Measurements from ENCODE around the gene CHRNA7. TPM values are rescaled to one million over a fixed set of nuclear protein-coding genes. Genes with fewer than 3 reads are reported as not detected.

Gene CHRNA7
- total and polyA plus RNA-seq, 9 of the 15 experiments (the other 6 are each of a cell fraction or from before 2014, with no cell fraction given): 0.04 TPM; not detected in 8

DNA sequence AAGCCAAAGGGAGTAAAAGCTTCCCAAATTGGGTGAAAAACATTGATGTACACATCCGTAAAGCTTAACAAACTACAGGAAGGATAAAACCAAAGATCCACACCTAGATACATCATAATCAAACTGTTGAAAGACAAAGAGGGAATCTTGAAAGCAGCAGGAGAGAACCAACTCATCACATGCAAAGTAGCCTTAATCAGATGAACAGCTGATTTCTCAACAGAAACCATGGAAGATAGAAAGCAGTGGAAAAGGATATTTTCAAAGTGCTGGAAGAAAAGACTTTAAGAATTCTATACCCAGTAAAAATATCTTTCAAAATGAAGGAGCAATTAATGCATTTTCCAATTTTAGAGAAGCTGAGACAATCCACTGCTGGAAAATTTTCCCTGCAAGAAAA, 36.8 kb downstream of the CHRNA7 start:
- POLR2A ChIA-PET: no interaction called here

More for the DNA sequence above, 36.8 kb downstream of the CHRNA7 start:
- Histone ChIP-seq H3K4me3 (no peak overlapping the region), H3K4me2 (ENCODE audit: insufficient read depth, low read length) (no peak overlapping the region), H3K9me1 (ENCODE audit: control insufficient read depth, insufficient read depth, low read length) (no peaks in the 10 kb centered on the region), H3K9me3 (replicated peaks; ENCODE audit: control insufficient read depth, insufficient read depth, low read depth, low read length) (0 out of 2 replicates have a peak, but pooled peaks cover 2% of the 10 kb centered on the region), H3K36me3 (ENCODE audit: control insufficient read depth, insufficient read depth, low read length) (no peaks in the 10 kb centered on the region), H4K20me1 (replicated peaks; ENCODE audit: control insufficient read depth, insufficient read depth, low read length) (no peaks in the 10 kb centered on the region), H3K79me2 (ENCODE audit: control insufficient read depth, insufficient read depth, low read length) (no peaks in the 10 kb centered on the region), H3K9ac (ENCODE audit: insufficient read depth in 1 of 2, low read depth in 2 of 2, low read length in 2 of 2) (no peak overlapping the region), H3K27me3 (ENCODE audit: control insufficient read depth in 2 of 2, insufficient read depth in 2 of 2, low read length in 2 of 2) (no peaks in the 10 kb centered on the region), H3K27ac (ENCODE audit: extremely low read depth, low read depth, low read length) (no peak overlapping the region), H2AFZ (ENCODE audit: low read depth, low read length) (no peak overlapping the region), H3K4me1 (replicated peaks in 1 of 2; ENCODE audit: control insufficient read depth in 2 of 2, insufficient read depth in 2 of 2, low read length in 2 of 2) (no peaks in the 10 kb centered on the region)
- DNase-seq (ENCODE audit: extremely low read depth in 1 of 4, low spot score in 3 of 4) (no peak), ATAC-seq (no peak), FAIRE-seq (no peak)
- no TSS peak for BruUV-seq (replicated peaks)
- CTCF ChIA-PET (ENCODE audit: low intra/inter-chr PET ratio): no interaction called here
- TF ChIP-seq, protein P1, sequence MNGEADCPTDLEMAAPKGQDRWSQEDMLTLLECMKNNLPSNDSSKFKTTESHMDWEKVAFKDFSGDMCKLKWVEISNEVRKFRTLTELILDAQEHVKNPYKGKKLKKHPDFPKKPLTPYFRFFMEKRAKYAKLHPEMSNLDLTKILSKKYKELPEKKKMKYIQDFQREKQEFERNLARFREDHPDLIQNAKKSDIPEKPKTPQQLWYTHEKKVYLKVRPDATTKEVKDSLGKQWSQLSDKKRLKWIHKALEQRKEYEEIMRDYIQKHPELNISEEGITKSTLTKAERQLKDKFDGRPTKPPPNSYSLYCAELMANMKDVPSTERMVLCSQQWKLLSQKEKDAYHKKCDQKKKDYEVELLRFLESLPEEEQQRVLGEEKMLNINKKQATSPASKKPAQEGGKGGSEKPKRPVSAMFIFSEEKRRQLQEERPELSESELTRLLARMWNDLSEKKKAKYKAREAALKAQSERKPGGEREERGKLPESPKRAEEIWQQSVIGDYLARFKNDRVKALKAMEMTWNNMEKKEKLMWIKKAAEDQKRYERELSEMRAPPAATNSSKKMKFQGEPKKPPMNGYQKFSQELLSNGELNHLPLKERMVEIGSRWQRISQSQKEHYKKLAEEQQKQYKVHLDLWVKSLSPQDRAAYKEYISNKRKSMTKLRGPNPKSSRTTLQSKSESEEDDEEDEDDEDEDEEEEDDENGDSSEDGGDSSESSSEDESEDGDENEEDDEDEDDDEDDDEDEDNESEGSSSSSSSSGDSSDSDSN (IDR thresholded peaks at IDR 0.05; ENCODE audit: borderline replicate concordance in 1 of 2, low read depth in 2 of 2, low read length in 2 of 2): no peak
- TF ChIP-seq HMGN3 (IDR thresholded peaks at IDR 0.05; ENCODE audit: borderline replicate concordance, extremely low read depth, insufficient read length, low read depth, low read length) (no peak), ILF3 (IDR thresholded peaks at IDR 0.05; ENCODE audit: borderline replicate concordance) (no peak), TRIM28 (IDR thresholded peaks at IDR 0.05) (peak; percentile 87), ZNF583 (CRISPR knock-in tag; IDR thresholded peaks at IDR 0.05) (no peak), CBX3 (IDR thresholded peaks at IDR 0.05; ENCODE audit: borderline replicate concordance in 1 of 2, low read length in 2 of 2) (peak in 1 of 2 experiments; percentile 43; a peak in 1 of 3 replicates), CBX5 (IDR thresholded peaks at IDR 0.05; ENCODE audit: borderline replicate concordance, low read depth) (peak; percentile 62; the same call in 1 of the 2 replicates), DACH1 (IDR thresholded peaks at IDR 0.05; ENCODE audit: partially characterized antibody) (no peak), GTF2E2 (tag; IDR thresholded peaks at IDR 0.05) (no peak), NONO (IDR thresholded peaks at IDR 0.05; ENCODE audit: low read depth in 2 of 2, low read length in 1 of 2) (no peak)
- TF ChIP-seq, protein P2, sequence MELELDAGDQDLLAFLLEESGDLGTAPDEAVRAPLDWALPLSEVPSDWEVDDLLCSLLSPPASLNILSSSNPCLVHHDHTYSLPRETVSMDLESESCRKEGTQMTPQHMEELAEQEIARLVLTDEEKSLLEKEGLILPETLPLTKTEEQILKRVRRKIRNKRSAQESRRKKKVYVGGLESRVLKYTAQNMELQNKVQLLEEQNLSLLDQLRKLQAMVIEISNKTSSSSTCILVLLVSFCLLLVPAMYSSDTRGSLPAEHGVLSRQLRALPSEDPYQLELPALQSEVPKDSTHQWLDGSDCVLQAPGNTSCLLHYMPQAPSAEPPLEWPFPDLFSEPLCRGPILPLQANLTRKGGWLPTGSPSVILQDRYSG (tag; conservative IDR thresholded peaks at IDR 0.05; ENCODE audit: low read depth): no peak
- TF ChIP-seq, protein P3, sequence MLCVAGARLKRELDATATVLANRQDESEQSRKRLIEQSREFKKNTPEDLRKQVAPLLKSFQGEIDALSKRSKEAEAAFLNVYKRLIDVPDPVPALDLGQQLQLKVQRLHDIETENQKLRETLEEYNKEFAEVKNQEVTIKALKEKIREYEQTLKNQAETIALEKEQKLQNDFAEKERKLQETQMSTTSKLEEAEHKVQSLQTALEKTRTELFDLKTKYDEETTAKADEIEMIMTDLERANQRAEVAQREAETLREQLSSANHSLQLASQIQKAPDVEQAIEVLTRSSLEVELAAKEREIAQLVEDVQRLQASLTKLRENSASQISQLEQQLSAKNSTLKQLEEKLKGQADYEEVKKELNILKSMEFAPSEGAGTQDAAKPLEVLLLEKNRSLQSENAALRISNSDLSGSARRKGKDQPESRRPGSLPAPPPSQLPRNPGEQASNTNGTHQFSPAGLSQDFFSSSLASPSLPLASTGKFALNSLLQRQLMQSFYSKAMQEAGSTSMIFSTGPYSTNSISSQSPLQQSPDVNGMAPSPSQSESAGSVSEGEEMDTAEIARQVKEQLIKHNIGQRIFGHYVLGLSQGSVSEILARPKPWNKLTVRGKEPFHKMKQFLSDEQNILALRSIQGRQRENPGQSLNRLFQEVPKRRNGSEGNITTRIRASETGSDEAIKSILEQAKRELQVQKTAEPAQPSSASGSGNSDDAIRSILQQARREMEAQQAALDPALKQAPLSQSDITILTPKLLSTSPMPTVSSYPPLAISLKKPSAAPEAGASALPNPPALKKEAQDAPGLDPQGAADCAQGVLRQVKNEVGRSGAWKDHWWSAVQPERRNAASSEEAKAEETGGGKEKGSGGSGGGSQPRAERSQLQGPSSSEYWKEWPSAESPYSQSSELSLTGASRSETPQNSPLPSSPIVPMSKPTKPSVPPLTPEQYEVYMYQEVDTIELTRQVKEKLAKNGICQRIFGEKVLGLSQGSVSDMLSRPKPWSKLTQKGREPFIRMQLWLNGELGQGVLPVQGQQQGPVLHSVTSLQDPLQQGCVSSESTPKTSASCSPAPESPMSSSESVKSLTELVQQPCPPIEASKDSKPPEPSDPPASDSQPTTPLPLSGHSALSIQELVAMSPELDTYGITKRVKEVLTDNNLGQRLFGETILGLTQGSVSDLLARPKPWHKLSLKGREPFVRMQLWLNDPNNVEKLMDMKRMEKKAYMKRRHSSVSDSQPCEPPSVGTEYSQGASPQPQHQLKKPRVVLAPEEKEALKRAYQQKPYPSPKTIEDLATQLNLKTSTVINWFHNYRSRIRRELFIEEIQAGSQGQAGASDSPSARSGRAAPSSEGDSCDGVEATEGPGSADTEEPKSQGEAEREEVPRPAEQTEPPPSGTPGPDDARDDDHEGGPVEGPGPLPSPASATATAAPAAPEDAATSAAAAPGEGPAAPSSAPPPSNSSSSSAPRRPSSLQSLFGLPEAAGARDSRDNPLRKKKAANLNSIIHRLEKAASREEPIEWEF (CRISPR knock-in tag; IDR thresholded peaks at IDR 0.05): no peak
- WGBS (ENCODE audit: insufficient coverage, low coverage, missing lambda C conversion rate): 0% methylated on average over 1 of the region's 1 CpG
- intact Hi-C loops (cut with micrococcal nuclease): no loop called here
- in situ Hi-C loops (cut with MboI): no loop called here

Data from K562 (cell line).